ENCODE measurements around the gene GLMP.

GLMP gene

GRCh38 chr1:156246781-156247459 is 48.6 kb downstream of the GLMP start:
- DNase-seq = no peak
- in situ Hi-C loops (cut with HindIII; ENCODE audit: low pct_ligation_motif_present, low sequenced_read_pairs) = no loop called here
- peaks cover 7% of the 10 kb centered on the region for H3K27me3 ChIP-seq (replicated peaks)
- no peak for TF ChIP-seq CTCF (IDR thresholded peaks at IDR 0.05; ENCODE audit: low read depth, low read length, missing control alignments)
- no peak overlapping the region for H3K27ac ChIP-seq
- H3K4me3 ChIP-seq (ENCODE audit: low read depth, low read length) = no peak overlapping the region
- H3K36me3 ChIP-seq (replicated peaks) = peaks cover 32% of the 10 kb centered on the region

- Histone ChIP-seq H3K36me3 (replicated peaks) (peaks cover 26% of the 10 kb centered on the region), H3K27me3 (replicated peaks) (peaks cover 7% of the 10 kb centered on the region), H3K27ac (no peak overlapping the region), H3K4me3 (ENCODE audit: low read depth, low read length) (peak overlapping the region; percentile 9)
- in situ Hi-C loops (cut with HindIII; ENCODE audit: low pct_ligation_motif_present, low sequenced_read_pairs) = no loop called here
- no peak for TF ChIP-seq CTCF (IDR thresholded peaks at IDR 0.05; ENCODE audit: low read depth, low read length, missing control alignments)
- no peak for DNase-seq
Observed at GRCh38 chr1:156246241-156246780, 49.2 kb downstream of the GLMP start.

GRCh38 chr1:156245451-156246232 is 49.8 kb downstream of the GLMP start:
- Histone ChIP-seq H3K27ac (no peak overlapping the region), H3K36me3 (replicated peaks) (peaks cover 19% of the 10 kb centered on the region), H3K4me3 (ENCODE audit: low read depth, low read length) (peak overlapping the region; percentile 26), H3K27me3 (replicated peaks) (peaks cover 7% of the 10 kb centered on the region)
- no peak for DNase-seq
- no peak for TF ChIP-seq CTCF (IDR thresholded peaks at IDR 0.05; ENCODE audit: low read depth, low read length, missing control alignments)
- in situ Hi-C loops (cut with HindIII; ENCODE audit: low pct_ligation_motif_present, low sequenced_read_pairs) = no loop called here

GRCh38 chr1:156244712-156245111 is 50.8 kb downstream of the GLMP start:
- no peak overlapping the region for H3K27ac ChIP-seq
- in situ Hi-C loops (cut with HindIII; ENCODE audit: low pct_ligation_motif_present, low sequenced_read_pairs) = no loop called here
- H3K27me3 ChIP-seq (replicated peaks) = peaks cover 7% of the 10 kb centered on the region
- TF ChIP-seq CTCF (IDR thresholded peaks at IDR 0.05; ENCODE audit: low read depth, low read length, missing control alignments) = no peak
- DNase-seq = no peak
- H3K4me3 ChIP-seq (ENCODE audit: low read depth, low read length) = no peak overlapping the region
- peaks cover 10% of the 10 kb centered on the region for H3K36me3 ChIP-seq (replicated peaks)

GRCh38 chr1:156244126-156244525 is 51.4 kb downstream of the GLMP start:
- no peak for DNase-seq
- H3K4me3 ChIP-seq (ENCODE audit: low read depth, low read length) = no peak overlapping the region
- peaks cover 7% of the 10 kb centered on the region for H3K27me3 ChIP-seq (replicated peaks)
- in situ Hi-C loops (cut with HindIII; ENCODE audit: low pct_ligation_motif_present, low sequenced_read_pairs) = no loop called here
- no peak overlapping the region for H3K27ac ChIP-seq
- peaks cover 5% of the 10 kb centered on the region for H3K36me3 ChIP-seq (replicated peaks)
- TF ChIP-seq CTCF (IDR thresholded peaks at IDR 0.05; ENCODE audit: low read depth, low read length, missing control alignments) = no peak

Data from brain microvascular endothelial cell (primary cell).